H1 (cell line): ENCODE results near the gene MEF2A. TPM values are rescaled to one million over a fixed set of nuclear protein-coding genes. Genes with fewer than 3 reads are reported as not detected.

Experiments used
- BCL11A ChIP-seq, 2 experiments: IDR thresholded peaks; one replicate each; pipeline ENCODE4 v1.6.1; 2011; ENCODE audit warnings: low read depth in 2 of 2, low read length in 2 of 2, mild to moderate bottlenecking in 2 of 2
- BRCA1 ChIP-seq: IDR thresholded peaks from 2 replicates; pipeline ENCODE4 v1.6.1; 2012; ENCODE audit warnings: low read depth, low read length, improper control_type of control experiment
- CHD2 ChIP-seq: IDR thresholded peaks from 2 replicates; pipeline ENCODE4 v1.6.1; 2012; ENCODE audit warnings: low read length, improper control_type of control experiment
- EGR1 ChIP-seq: IDR thresholded peaks from 2 replicates; pipeline ENCODE4 v1.6.1; 2011; ENCODE audit warnings: low read depth, low read length, borderline replicate concordance
- GABPA ChIP-seq: IDR thresholded peaks from 2 replicates; pipeline ENCODE4 v1.6.1; 2011; ENCODE audit warnings: mild to moderate bottlenecking, low read length, moderate library complexity, borderline replicate concordance; ENCODE audit not compliant: insufficient read depth
- GTF2F1 ChIP-seq: IDR thresholded peaks from 2 replicates; pipeline ENCODE4 v1.6.1; 2012; ENCODE audit warnings: low read depth, low read length, improper control_type of control experiment, borderline replicate concordance
- KDM4A ChIP-seq: IDR thresholded peaks from one replicate; pipeline ENCODE4 v1.7.1; 2012; ENCODE audit warnings: low read depth, mild to moderate bottlenecking, moderate library complexity, low read length, inconsistent platforms; ENCODE audit not compliant: severe bottlenecking
- YY1 ChIP-seq: IDR thresholded peaks from 2 replicates; pipeline ENCODE4 v1.6.1; 2011; ENCODE audit warnings: low read depth, mild to moderate bottlenecking, low read length
- polyA plus RNA-seq, 7 experiments: library from polyadenylated mRNA; depleted of rRNA in 3 of 7; stranded (reverse) in 5 of 7; unstranded in 2 of 7; fragments of >200 nt in 5 of 7; fragments of 200-250 nt in 2 of 7; gene quantifications; 1 replicate in 5 of 7; 2 replicates in 1 of 7; 4 replicates in 1 of 7; pipeline versions ENCODE4 v1.2.1 to v1.2.3, GENCODE V29; 2011 to 2013; ENCODE audit warnings: missing spikeins in 2 of 7, mixed read lengths in 2 of 7
- total RNA-seq: library from RNA; stranded (reverse); fragmentation: NEBNext Ultra II Directional; extraction: Animal tissue kit (Norgen Biotek cat#: 25700); gene quantifications from 2 replicates; pipeline ENCODE4 v1.2.1, GENCODE V29; 2021

The MEF2A gene
- total and polyA plus RNA-seq, 2 of the 8 experiments (the other 6 are each of a cell fraction or from before 2014, with no cell fraction given) = 15.6 to 22.5 TPM

DNA sequence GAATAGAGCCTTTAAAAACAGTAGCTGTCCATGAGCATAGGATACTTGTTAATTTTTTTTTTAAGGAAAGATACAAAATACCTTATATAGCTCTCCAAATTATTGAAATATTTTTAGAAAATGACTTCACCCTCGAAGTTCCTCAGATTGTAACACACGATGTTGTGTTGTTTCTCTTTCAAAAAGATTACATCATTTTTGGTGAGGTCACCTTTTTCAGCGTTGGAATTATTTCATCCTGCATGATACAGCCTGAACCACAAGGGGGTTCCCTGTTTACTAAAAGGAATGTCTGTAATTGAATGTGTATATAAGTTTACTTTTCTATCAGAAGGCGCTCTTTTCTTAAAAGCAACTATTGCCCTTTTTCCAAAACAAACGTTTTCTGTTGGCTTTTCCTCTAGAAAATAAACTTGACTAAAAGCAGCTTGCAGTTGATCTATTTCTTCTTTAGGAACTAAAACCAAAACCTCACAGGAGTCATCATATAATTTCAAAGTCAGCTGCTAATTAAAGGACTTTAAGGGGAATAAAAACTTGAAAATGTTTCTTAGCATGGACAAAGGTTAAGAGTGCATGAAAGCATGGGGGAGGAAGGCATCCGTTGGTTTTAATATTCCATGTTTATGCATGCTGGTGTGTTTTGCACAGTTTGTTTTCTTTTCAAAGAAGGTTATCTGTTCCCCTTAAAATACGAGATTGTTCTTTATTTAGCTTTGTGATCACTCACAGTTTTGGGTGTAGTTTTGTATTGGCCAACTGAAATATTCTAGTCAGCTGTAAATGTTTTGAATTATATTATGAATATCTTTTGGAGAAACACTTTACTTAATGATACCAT is 138.0 kb downstream of the MEF2A start (continued):
- no peak for TF ChIP-seq YY1
- TF ChIP-seq GABPA = no peak
- TF ChIP-seq CHD2 = no peak
- TF ChIP-seq BCL11A (IDR thresholded peaks at IDR 0.05; ENCODE audit: low read depth in 2 of 2, low read length in 2 of 2) = no peak
- no peak for TF ChIP-seq GTF2F1
- TF ChIP-seq BRCA1 = no peak
- TF ChIP-seq KDM4A = no peak
- no peak for TF ChIP-seq EGR1
- TF ChIP-seq, all 59 proteins: peak for 7
